Tibial nerve (tissue), 4 donors: ENCODE measurements around the gene SBK2.

Experiments
- CTCF ChIP-seq, 5 experiments: fragments of 200-600 bp in 3 of 5; fragments of 450-650 bp in 2 of 5; sonication (generic) in 3 of 5; IDR thresholded peaks; one replicate each; pipeline ENCODE4 v1.5.1; 2016 to 2019; ENCODE audit warnings: antibody characterized with exemption in 5 of 5, mild to moderate bottlenecking in 3 of 5, moderate library complexity in 2 of 5
- EP300 ChIP-seq, 2 donors: sonication (generic); formaldehyde crosslinking; IDR thresholded peaks; one replicate each; pipeline ENCODE4 v1.6.1; 2017; ENCODE audit warnings: antibody characterized with exemption in 2 of 2, mild to moderate bottlenecking in 1 of 2
- POLR2A ChIP-seq, 2 donors: fragments of 450-650 bp; IDR thresholded peaks; one replicate each; pipeline ENCODE4 v1.6.1; 2017; ENCODE audit warnings: antibody characterized with exemption in 2 of 2, mild to moderate bottlenecking in 2 of 2, moderate library complexity in 2 of 2

GRCh38 chr19:55544014-55544413 lies 7.1 kb upstream of the SBK2 start:
- no peak for TF ChIP-seq POLR2A (IDR thresholded peaks at IDR 0.05)
- no peak for TF ChIP-seq CTCF (IDR thresholded peaks at IDR 0.05)
- no peak for TF ChIP-seq EP300 (IDR thresholded peaks at IDR 0.05)
